Suprapubic skin (tissue), 3 donors: ENCODE measurements around the gene SAMD10.

ENCODE experiments used
- EP300 ChIP-seq: sonication (generic); formaldehyde crosslinking; IDR thresholded peaks from one replicate; pipeline ENCODE4 v1.6.1; 2017; ENCODE audit warnings: antibody characterized with exemption
- TF ChIP-seq, protein P1 (sequence below), 2 donors: fragments of 200-600 bp in 1 of 2; fragments of 450-650 bp in 1 of 2; sonication (generic) in 1 of 2; IDR thresholded peaks; one replicate each; pipeline ENCODE4 v1.5.1; 2016 to 2019; ENCODE audit warnings: antibody characterized with exemption in 2 of 2, mild to moderate bottlenecking in 1 of 2, moderate library complexity in 1 of 2

DNA sequence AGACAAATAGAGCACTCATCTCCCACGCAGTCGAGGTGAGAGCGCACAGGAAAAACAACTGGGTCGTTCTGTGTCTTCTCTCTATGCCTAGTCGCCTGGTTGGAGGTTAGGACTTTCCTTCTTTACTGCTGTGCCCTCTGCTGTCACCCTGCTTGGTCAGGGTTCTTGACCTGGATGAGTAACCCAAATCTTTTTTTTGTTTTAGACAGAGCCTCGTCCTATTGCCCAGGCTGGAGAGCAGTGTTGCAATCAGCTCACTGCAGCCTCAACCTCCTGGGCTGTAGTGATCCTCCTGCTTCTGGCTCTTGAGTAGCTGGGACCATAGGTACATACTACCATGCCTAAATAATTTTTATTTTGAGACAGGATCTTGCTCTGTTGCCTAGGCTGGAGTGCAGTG is 26.0 kb upstream of the SAMD10 start:
- no peak for TF ChIP-seq EP300
- TF ChIP-seq, protein P1, sequence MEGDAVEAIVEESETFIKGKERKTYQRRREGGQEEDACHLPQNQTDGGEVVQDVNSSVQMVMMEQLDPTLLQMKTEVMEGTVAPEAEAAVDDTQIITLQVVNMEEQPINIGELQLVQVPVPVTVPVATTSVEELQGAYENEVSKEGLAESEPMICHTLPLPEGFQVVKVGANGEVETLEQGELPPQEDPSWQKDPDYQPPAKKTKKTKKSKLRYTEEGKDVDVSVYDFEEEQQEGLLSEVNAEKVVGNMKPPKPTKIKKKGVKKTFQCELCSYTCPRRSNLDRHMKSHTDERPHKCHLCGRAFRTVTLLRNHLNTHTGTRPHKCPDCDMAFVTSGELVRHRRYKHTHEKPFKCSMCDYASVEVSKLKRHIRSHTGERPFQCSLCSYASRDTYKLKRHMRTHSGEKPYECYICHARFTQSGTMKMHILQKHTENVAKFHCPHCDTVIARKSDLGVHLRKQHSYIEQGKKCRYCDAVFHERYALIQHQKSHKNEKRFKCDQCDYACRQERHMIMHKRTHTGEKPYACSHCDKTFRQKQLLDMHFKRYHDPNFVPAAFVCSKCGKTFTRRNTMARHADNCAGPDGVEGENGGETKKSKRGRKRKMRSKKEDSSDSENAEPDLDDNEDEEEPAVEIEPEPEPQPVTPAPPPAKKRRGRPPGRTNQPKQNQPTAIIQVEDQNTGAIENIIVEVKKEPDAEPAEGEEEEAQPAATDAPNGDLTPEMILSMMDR (IDR thresholded peaks at IDR 0.05), result no peak
